HepG2 (cell line): ENCODE results near the gene EVA1A. TPM values are rescaled to one million over a fixed set of nuclear protein-coding genes. Genes with fewer than 3 reads are reported as not detected.

Experiments used
- ATAC-seq: fragments of 200-7000 bp; cut with Tn5 transposase; 3 replicates; pipeline ENCODE4 v1.9.1; 2020; ENCODE audit warnings: mild to moderate bottlenecking, moderate library complexity
- BruUV-seq: library from RNA; stranded (reverse); fragments of 400-500 nt; replicated peaks from 2 replicates; lab custom pipeline; 2021; lab: Mats Ljungman, UMichigan
- CTCF ChIA-PET: fragments of 300-600 bp; formaldehyde crosslinking; extraction: SDS; loops from one replicate; lab custom pipeline; 2021; ENCODE audit warnings: low total read pairs, inconsistent platforms, low intra/inter-chr PET ratio; lab: Yijun Ruan, JAX
- POLR2A ChIA-PET: fragments of 350-600 bp; sonication (Branson Sonifier 250); formaldehyde crosslinking; loops from one replicate; lab custom pipeline; 2020; ENCODE audit warnings: antibody characterized with exemption, inconsistent platforms; lab: Yijun Ruan, JAX
- DNase-seq: peaks from one replicate; pipeline ENCODE4 v3.0.0-alpha.2; 2015; ENCODE audit warnings: low spot score
- FAIRE-seq: peaks from 3 replicates; lab custom pipeline; 2011; peaks lifted over from hg19 to GRCh38; lab: Jason Lieb, UNC
- H2AFZ ChIP-seq: one replicate; pipeline ENCODE4 v1.6.1; 2011; ENCODE audit warnings: low read length, inconsistent platforms
- H3K27ac ChIP-seq: fragments of 300-600 bp; 3 replicates; pipeline ENCODE4 v1.8.0; 2011; ENCODE audit warnings: mixed run types, mild to moderate bottlenecking, mixed read lengths, low read length, inconsistent platforms; ENCODE audit not compliant: insufficient read depth; ENCODE audit errors: extremely low read length
- H3K27me3 ChIP-seq, 2 experiments: fragments of 200-600 bp in 1 of 2; 2 replicates in 1 of 2; 3 replicates in 1 of 2; pipeline versions ENCODE4 v1.6.0 to v1.8.0; 2011; ENCODE audit warnings: low read length in 2 of 2, mild to moderate bottlenecking in 2 of 2, moderate library complexity in 2 of 2, inconsistent platforms in 1 of 2; ENCODE audit not compliant: insufficient read depth in 2 of 2, control insufficient read depth in 1 of 2
- H3K36me3 ChIP-seq, 2 experiments: fragments of 200-600 bp in 1 of 2; replicated peaks in 1 of 2; 2 replicates in 1 of 2; 3 replicates in 1 of 2; pipeline versions ENCODE4 v1.5.1 to v1.8.0; 2011; ENCODE audit warnings: low read length in 2 of 2, inconsistent platforms in 1 of 2; ENCODE audit not compliant: insufficient read depth in 2 of 2, control insufficient read depth in 1 of 2
- H3K4me1 ChIP-seq: 2 replicates; pipeline ENCODE4 v1.5.1; 2012; ENCODE audit warnings: low read length, inconsistent platforms; ENCODE audit not compliant: insufficient read depth
- H3K4me2 ChIP-seq: 2 replicates; pipeline ENCODE4 v1.6.0; 2011; ENCODE audit warnings: low read depth, low read length, inconsistent platforms
- H3K4me3 ChIP-seq, 3 experiments: fragments of 200-600 bp in 1 of 3; sonication (generic), shearing (Covaris generic) in 1 of 3; replicated peaks in 1 of 3; 2 replicates each; pipeline ENCODE4 v1.5.1; 2011 to 2016; ENCODE audit warnings: low read length in 3 of 3, inconsistent platforms in 2 of 3, low read depth in 2 of 3, mild to moderate bottlenecking in 2 of 3, control low read depth in 1 of 3, mixed read lengths in 1 of 3; ENCODE audit not compliant: insufficient read depth in 1 of 3
- H3K79me2 ChIP-seq: one replicate; pipeline ENCODE4 v1.6.1; 2011; ENCODE audit warnings: low read length, inconsistent platforms; ENCODE audit not compliant: insufficient read depth
- H3K9ac ChIP-seq: 2 replicates; pipeline ENCODE4 v1.6.0; 2011; ENCODE audit warnings: mild to moderate bottlenecking, low read depth, low read length, inconsistent platforms; ENCODE audit not compliant: insufficient read depth
- H3K9me3 ChIP-seq: 2 replicates; pipeline ENCODE4 v1.5.1; 2012; ENCODE audit warnings: mild to moderate bottlenecking, low read length
- H4K20me1 ChIP-seq: 2 replicates; pipeline ENCODE4 v1.6.0; 2011; ENCODE audit warnings: inconsistent platforms, mild to moderate bottlenecking, low read length, moderate library complexity; ENCODE audit not compliant: insufficient read depth
- CHD2 ChIP-seq: IDR thresholded peaks from 2 replicates; pipeline ENCODE4 v1.6.1; 2011; ENCODE audit warnings: low read depth, low read length, improper control_type of control experiment
- PHF21A ChIP-seq: sonication (generic); formaldehyde crosslinking; IDR thresholded peaks from 2 replicates; pipeline ENCODE4 v1.5.0; 2020; ENCODE audit warnings: mild to moderate bottlenecking, missing genetic modification reagents
- PRDM15 ChIP-seq: sonication (generic); formaldehyde crosslinking; IDR thresholded peaks from 2 replicates; pipeline ENCODE4 v1.4.0; 2020; ENCODE audit warnings: missing genetic modification reagents
- RCOR2 ChIP-seq: IDR thresholded peaks from 2 replicates; pipeline ENCODE4 v1.6.1; 2016; ENCODE audit warnings: missing biosample characterization, missing genetic modification reagents
- SRY ChIP-seq: sonication (generic); formaldehyde crosslinking; IDR thresholded peaks from 2 replicates; pipeline ENCODE4 v1.8.0; 2022; ENCODE audit warnings: mild to moderate bottlenecking, missing genetic modification reagents
- ZNF512B ChIP-seq: sonication (generic); formaldehyde crosslinking; IDR thresholded peaks from 2 replicates; pipeline ENCODE4 v1.5.1; 2020; ENCODE audit warnings: missing genetic modification reagents, mild to moderate bottlenecking, borderline replicate concordance
- ZNF749 ChIP-seq: sonication (generic); formaldehyde crosslinking; IDR thresholded peaks from 2 replicates; pipeline ENCODE4 v1.8.0; 2022; ENCODE audit warnings: mild to moderate bottlenecking, missing genetic modification reagents, moderate library complexity, borderline replicate concordance
- ZNF775 ChIP-seq: sonication (generic); formaldehyde crosslinking; IDR thresholded peaks from 2 replicates; pipeline ENCODE4 v1.4.0; 2020; ENCODE audit warnings: missing genetic modification reagents, mild to moderate bottlenecking, moderate library complexity, borderline replicate concordance
- WGBS: methylation state at CpG from one replicate; pipeline ENCODE4 v1.1.6; 2017; ENCODE audit warnings: low lambda C conversion rate; 5-methylcytosine and 5-hydroxymethylcytosine counted together
- in situ Hi-C: cut with HindIII; loops from 2 replicates; pipeline ENCODE4 v1.10.0; 2017; ENCODE audit warnings: low pct_unique_long_range_greater_than_20kb; ENCODE audit not compliant: extremely low pct_ligation_motif_present
- intact Hi-C: fragments of 100-400 bp; cut with micrococcal nuclease; formaldehyde crosslinking; loops from one replicate; pipeline ENCODE4 v1.10.0; 2022; ENCODE audit not compliant: unreplicated experiment
- polyA plus RNA-seq, 8 experiments: library from polyadenylated mRNA; depleted of rRNA in 3 of 8; stranded (reverse) in 7 of 8; unstranded in 1 of 8; fragments of >200 nt; fragmentation: Illumina TruSeq in 4 of 8; extraction: Trizol in 4 of 8; gene quantifications; 2 replicates each; pipeline versions ENCODE4 v1.2.1 to v1.2.3, GENCODE V29; 2011 to 2016; ENCODE audit warnings: low read depth in 4 of 8, missing spikeins in 1 of 8, mixed read lengths in 1 of 8; ENCODE audit not compliant: insufficient read depth in 1 of 8
- total RNA-seq, 5 experiments: library from RNA; depleted of rRNA; stranded (reverse); fragments of >200 nt; fragmentation: Illumina TruSeq; extraction: Trizol; gene quantifications; 2 replicates each; pipeline ENCODE4 v1.2.3, GENCODE V29; 2016; ENCODE audit warnings: low read depth in 1 of 5
- TF ChIP-seq, protein P1 (sequence below): sonication (generic); formaldehyde crosslinking; IDR thresholded peaks from 2 replicates; pipeline ENCODE4 v1.4.0; 2020; ENCODE audit warnings: mild to moderate bottlenecking, missing genetic modification reagents

Gene EVA1A
- total and polyA plus RNA-seq, 2 of the 13 experiments (the other 11 are each of a cell fraction or from before 2014, with no cell fraction given), result 57.5 to 57.8 TPM

DNA sequence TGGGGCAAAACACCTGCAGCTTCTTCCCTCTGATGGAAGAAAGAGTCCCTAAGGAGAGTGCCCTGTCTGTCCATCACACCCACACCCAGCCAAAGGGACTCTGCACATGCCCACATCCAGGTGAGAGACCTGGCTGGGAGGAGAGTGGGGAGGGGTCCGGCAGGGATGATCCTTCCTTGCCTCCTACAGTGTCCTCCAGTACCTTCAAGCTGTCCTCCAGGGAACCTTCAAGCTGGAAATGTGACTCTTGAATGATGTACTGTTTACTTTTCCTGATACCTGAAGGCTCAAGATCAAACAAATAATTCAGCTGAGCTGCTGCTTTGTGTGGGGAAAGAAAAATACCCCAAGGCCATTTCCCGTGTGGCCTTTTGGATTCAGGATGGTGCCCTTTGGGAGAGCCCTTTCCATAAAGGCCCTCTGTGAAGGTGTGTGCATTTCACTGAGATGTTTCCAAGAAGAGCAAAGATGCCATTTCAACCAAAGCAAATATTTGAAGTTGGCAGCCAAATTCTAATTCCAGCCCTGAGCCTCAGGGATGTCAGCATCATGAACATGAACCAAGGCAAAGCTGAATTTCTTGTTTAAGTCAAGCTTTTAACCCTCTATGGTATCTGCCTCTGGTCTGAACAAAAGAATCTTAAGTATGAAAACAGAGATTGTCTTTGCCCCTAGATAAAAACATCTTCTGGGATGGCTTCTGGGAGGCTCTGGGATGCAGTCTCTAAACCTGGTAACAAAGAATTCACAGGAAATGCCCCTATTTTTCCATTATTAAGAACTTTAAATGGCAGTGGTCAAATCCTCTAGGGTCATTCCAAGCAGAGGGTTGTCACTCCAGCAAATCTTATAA lies 11.1 kb downstream of the EVA1A start:
- no peak overlapping the region for H3K27ac ChIP-seq
- in situ Hi-C loops (loop anchor here (10.0 kb wide), 1 partner anchor 55 kb away; no protein-coding TSS in a partner anchor), intact Hi-C loops (no loop called here)
- ChIA-PET POLR2A (interaction anchor here (1.2 to 7.2 kb wide), 9 partner anchors 9 to 59 kb away, joined by 3 to 84 read pairs (median 5); partner anchors contain the start of gene EVA1A), CTCF (no interaction called here)
- DNase-seq (peak; percentile 72), ATAC-seq (peak; percentile 30), FAIRE-seq (peak; percentile 60)
- peaks cover 27% of the 10 kb centered on the region; the same call in 1 of the 2 replicates for H4K20me1 ChIP-seq
- H3K4me3 ChIP-seq, result no peak overlapping the region
- no peaks in the 10 kb centered on the region for H3K27me3 ChIP-seq
- no peaks in the 10 kb centered on the region for H3K9me3 ChIP-seq
- H2AFZ ChIP-seq, result no peak overlapping the region
- BruUV-seq, result no TSS peak
- H3K4me1 ChIP-seq, result peaks cover 97% of the 10 kb centered on the region
- H3K9ac ChIP-seq, result no peak overlapping the region
- WGBS, result 43% methylated on average over 2 of the region's 2 CpGs
- peaks cover 29 to 65% of the 10 kb centered on the region in 2 experiments for H3K36me3 ChIP-seq
- no peak overlapping the region for H3K4me2 ChIP-seq
- H3K79me2 ChIP-seq, result peaks cover 97% of the 10 kb centered on the region
- TF ChIP-seq CHD2 (no peak), ZNF775 (CRISPR knock-in tag) (0 out of 2 replicates have a peak, but pooled peaks have one; percentile 62), SRY (no peak), PHF21A (CRISPR knock-in tag) (peak; percentile 39; the same call in 1 of the 2 replicates), ZNF749 (CRISPR knock-in tag) (no peak), PRDM15 (no peak), RCOR2 (CRISPR knock-in tag) (peak; percentile 70; the same call in 1 of the 2 replicates), ZNF512B (CRISPR knock-in tag) (no peak)
- TF ChIP-seq, protein P1, sequence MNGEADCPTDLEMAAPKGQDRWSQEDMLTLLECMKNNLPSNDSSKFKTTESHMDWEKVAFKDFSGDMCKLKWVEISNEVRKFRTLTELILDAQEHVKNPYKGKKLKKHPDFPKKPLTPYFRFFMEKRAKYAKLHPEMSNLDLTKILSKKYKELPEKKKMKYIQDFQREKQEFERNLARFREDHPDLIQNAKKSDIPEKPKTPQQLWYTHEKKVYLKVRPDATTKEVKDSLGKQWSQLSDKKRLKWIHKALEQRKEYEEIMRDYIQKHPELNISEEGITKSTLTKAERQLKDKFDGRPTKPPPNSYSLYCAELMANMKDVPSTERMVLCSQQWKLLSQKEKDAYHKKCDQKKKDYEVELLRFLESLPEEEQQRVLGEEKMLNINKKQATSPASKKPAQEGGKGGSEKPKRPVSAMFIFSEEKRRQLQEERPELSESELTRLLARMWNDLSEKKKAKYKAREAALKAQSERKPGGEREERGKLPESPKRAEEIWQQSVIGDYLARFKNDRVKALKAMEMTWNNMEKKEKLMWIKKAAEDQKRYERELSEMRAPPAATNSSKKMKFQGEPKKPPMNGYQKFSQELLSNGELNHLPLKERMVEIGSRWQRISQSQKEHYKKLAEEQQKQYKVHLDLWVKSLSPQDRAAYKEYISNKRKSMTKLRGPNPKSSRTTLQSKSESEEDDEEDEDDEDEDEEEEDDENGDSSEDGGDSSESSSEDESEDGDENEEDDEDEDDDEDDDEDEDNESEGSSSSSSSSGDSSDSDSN (CRISPR knock-in tag), result no peak
